Activated CD4-positive, alpha-beta T cell treated with anti-CD3 and anti-CD28 coated beads, Interleukin-2, Interleukin-4, amounts not matched to agents 100 ng/mL and 50 ng/mL, durations not matched to agents 16 hours and 8 hours (primary cell): Measurements from ENCODE around the gene CHAC1.

Experiments used
- DNase-seq: peaks from one replicate; pipeline ENCODE4 v3.0.0-alpha.2; 2020; ENCODE audit warnings: low spot score

CHAC1 gene, protein sequence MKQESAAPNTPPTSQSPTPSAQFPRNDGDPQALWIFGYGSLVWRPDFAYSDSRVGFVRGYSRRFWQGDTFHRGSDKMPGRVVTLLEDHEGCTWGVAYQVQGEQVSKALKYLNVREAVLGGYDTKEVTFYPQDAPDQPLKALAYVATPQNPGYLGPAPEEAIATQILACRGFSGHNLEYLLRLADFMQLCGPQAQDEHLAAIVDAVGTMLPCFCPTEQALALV

DNA sequence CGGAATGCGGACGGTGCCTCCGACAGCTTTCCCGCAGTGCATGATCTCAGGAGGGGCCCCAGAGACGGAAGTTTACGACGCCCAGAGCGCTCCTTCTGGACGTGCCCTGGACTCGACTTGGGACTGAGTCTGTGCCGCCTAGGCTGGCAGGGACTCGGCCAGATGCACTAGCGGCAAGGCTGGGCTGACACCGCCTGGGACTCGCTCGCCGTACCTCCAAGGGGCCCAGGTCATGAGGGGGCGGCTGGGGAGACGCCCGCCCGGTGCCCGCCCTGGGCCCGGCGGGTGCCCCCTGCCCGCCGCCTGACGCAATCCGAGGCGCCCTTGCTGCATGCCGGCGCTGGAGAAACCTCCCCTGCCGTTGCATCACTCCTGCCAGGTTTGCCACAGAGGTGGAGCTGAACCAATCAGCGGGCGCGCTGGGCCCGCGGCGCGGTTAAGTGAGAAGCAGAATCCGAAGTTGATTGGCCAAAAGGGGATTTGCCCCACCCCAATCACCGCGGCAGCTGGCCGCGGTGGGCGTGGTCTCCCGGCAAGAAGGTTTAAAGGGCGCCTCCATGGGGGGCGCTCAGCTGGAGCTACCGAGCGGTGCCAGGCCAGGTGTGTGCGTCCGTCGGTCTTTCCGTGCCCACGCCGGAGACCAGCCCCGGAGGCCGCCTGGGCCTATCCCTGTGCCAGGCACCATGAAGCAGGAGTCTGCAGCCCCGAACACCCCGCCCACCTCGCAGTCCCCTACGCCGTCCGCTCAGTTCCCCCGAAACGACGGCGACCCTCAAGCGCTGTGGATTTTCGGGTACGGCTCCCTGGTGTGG lies at the start of gene CHAC1:
CHAC1 (plus strand) TSS at position 571 of the 812 bp plus-strand sequence; CDS start at position 684, 113 bp downstream.
- DNase-seq, result peak; percentile 99

DNA sequence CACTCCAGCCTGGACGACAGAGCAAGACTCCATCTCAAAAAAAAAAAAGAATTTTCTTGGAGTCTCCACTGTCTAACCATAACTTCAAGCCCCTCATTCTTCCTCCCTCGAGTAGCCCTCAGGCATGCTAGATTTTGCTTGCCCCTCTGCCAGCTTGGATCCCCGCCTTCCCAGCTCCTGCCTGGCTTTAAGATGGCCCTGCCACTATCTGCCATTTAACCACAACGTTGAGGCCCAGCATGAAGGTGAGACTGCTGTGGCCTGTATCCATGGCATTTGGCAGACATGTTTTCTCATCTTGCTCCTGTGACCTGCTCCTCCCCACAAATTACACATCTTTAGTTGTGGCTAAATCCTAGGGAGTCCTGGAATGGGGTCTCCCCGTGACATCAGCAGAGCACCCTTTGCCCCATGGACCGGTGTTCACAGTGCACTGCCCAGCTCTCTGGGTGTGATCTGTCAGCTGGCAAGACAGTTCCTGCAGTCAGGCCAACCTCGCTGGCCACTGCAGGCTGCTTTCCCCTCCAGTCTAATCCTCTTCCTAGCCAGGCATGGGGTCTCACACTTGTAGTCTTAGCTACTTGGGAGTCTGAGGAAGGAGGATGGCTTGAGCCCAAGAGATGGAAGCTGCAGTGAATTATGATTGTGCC lies 48.6 kb upstream of the CHAC1 start:
- DNase-seq, result no peak

DNA sequence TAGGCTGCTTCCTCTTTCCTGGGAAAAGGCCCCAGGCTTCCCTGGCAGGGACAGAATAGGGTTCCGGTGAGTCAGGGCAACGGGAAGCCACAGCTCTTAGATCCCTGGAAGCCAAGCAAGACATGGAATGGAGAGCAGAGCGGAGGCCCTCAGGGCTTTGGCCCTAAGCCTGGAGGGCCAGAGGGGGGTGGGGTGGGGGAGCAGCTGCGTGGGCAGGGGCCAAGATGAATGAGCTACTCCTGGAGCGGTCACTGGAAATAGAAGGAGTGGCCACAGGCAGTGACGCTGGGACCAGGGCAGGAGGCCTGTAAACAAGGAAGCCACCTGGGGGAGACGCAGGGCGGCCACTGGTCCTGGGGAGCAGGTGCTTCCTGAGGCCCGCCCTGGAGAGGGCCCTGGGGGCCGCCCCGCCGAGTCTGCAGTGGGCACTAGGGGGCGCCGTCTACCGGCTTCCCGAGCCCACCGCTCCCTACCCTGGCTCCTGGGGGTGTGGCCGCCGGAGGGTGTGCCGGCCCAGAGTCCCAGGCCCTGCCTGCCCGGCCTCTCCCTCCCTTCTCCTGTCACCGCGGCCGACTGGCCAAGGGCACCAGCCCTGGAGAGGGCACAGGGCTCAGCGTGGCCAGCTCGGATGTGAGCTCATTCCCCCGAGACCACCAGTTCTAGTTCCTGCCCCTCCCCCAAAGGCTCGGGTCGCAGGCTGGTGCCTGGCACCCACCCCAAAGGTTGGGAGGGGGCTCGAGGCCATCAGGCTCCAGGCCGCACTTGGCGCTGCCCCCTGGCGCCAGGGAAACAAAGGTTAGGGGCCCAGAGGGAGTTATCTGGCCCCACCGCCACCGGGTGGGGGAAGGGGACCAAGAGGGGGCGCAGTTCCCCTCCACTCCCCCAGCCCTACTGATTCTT lies 46.9 kb upstream of the CHAC1 start:
- DNase-seq, result peak; percentile 74

DNA sequence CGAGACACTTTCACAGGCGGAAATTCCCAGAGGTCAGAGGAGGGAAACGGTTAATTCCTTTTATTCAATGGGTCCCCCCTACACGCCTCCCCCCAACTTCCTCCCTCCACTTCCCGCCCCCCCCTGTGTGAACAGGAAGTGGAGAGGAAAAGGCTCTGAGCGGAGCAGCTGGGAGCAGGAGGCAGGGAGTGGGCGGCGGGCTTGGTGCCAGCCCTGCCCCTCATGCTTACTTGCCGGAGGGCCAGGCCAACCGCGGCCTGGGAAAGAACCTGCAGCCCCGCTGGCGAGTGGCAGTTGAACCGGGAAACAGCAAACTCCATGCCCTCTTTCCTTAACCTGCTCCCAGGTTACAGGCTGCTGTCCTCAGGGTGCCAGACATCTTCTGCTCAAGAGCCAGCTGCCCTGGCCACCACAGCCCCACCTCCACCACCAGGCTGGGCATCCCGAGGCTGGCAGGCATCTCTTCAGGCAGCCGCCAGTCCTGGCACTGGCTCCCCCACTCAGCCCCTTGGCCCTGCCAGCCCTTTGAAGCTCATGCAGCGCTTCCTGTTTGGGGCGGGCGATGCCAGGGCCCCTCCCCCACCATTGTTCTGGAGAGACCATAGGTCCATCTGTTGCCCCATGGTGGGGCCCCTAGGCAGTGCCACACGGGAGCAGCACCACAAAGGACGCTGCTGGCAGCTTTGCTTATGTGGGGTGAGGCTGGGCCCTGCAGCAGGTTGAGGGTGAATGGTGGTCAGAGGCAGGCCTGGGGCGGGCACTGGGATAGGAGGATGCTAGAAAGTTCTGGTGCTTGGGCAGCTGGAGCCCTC lies 46.1 kb upstream of the CHAC1 start:
- peak; percentile 54 for DNase-seq

DNA sequence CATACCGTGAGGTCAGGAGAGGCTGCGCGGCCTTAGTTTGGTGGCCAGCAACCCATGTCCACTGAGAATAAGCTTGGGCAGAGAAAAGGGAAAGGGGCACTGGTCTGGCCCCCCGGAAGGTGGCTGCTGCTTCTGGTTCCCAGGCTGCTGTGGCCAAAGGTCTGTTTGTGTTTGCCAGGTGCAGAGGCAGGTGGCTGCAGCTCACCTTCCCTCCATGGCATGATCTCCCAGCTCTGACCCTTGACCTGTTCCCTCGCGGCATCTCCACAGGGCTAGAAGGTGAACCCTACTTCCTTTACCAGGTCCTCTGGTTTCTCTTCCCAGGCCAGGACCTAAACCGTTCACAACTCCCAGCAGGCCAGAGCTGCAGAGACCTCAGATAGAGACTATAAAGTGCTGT lies 45.2 kb upstream of the CHAC1 start:
- DNase-seq, result no peak

DNA sequence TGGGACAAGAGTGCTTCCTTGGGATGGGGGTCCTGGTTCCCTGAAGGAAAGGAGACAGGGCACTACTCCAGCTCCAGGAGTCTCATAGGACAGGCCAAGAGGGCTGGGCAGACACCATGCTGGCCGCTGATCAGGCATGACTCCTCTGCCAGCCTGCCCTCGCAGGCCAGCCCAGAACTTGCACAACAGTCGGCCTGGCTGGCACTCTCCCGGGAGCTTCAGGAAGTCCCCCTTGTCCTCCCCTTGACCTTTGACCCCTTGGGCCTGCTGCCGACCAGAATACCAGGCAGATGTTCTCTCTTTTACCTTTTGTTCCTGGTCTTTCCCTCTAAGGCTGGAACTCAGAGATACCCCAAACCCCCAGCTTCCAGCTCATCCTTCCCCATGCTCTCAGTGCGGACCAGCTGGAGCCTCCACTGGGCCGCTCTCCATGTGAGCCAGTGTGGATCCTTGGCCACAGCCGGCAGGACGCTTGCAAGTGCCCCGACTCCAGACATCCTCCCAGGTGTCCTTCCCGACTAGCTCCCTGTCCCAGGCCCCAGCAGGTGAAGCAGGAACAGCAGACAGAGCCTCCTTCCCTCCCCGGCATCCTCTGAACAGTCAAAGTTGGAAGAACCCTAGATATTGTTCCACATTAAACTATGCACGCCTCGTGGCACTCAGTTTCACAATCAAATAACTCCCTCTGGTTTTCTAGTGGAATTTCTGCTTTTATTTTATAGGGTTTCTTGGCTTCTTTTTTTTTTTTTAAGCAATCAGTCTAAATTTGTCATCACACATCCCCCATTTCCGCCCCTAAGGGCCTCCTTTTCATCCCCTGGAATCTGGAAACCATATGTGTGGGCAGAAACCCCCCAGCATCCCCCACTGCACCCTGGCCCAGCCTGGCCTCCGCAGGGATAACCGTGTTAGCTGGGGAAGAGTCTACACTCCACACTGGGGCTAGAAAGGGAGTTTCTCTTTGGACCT lies 43.3 kb upstream of the CHAC1 start:
- no peak for DNase-seq

DNA sequence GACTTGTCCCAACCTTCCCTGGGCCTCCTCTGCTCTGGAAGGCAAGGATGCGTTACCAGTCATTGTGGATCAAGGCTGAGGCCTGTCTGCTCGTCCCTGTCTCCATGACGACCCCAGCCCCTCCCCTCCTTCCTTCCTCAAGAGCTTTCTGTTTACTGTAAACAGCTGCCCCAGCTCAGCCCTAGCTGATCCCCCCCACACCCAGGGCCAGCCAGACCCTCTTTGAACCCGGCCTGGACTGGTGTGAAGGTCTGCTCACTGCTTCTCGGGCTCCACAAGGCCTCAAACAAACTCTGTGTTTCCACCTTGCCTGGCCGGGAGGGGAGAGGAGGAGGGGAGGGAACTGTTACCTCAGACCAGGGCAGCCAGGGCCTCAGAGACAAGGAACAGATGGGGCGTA lies 42.1 kb upstream of the CHAC1 start:
- no peak for DNase-seq

DNA sequence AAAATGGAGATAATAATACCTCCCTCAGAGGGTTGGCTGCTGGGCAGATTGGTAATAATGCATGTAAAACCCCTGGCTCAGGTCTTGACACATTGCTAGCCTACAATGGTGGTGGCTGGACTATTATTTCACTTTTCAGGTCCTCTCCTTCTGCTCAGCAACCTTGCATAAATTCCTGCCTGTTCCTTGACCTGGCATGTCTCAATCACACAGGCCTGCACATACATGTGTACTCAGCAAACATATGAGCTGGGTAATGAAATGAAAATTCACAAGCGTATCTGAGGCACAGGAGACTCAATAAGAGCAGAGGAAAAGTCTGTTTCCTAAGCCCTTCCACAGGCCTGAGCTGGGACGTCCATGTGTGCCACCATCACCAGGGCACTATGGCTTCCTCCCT lies 41.6 kb upstream of the CHAC1 start:
- DNase-seq, result no peak

DNA sequence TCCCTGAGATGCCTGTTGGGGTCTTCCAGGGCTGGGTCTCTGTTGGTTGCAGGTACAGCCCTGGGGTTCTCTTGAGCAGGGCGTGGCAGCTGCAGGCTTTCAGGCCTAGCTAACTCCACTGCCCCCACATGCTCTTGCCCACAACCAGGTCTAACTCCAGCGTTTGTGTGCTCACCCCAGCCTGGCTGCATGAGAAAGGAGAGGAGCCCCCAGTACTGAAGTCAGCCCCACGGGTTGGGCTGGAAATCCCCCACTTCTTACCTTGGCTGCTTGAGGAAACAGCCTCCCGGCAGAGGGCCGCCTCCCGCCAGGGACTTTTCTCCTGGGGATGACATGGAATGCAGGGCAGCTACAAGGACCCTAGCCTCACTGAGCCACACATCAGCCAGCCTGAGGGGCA lies 40.8 kb upstream of the CHAC1 start:
- DNase-seq, result no peak

DNA sequence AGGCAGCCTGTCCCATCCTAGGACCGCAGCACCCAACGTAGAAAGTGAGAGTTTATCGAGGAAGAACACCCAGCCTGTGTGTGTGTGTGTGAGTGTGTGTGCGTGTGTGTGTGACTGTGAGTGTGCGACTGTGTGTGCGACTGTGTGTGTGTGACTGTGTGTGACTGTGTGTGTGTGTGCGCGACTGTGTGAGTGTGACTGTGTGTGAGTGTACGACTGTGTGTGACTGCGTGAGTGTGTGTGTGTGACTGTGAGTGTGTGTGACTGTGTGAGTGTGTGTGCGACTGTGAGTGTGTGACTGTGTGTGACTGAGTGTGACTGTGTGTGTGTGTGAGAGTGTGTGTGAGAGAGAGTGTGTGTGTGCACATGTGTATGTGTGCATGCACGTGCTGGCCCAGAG lies 39.3 kb upstream of the CHAC1 start:
- no peak for DNase-seq

DNA sequence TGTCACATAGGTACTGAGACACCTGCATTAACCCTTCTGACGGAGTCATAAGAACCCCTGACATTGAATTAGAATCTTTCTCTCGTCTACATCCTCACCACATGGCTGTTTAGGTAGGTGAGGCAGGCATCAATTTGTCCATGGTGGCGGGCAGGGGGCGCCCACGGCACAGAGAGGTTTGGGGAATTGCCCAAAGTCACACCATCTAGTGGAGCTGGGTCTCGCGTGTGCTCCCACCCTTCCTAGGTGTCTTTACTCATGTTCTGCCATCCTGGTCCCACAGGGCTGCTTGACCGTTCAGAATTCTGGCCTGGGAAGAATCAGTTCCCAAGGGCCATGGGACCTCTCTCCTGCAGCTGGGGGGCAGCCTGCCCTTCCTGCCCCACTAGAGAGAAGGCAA lies 38.8 kb upstream of the CHAC1 start:
- DNase-seq, result no peak

DNA sequence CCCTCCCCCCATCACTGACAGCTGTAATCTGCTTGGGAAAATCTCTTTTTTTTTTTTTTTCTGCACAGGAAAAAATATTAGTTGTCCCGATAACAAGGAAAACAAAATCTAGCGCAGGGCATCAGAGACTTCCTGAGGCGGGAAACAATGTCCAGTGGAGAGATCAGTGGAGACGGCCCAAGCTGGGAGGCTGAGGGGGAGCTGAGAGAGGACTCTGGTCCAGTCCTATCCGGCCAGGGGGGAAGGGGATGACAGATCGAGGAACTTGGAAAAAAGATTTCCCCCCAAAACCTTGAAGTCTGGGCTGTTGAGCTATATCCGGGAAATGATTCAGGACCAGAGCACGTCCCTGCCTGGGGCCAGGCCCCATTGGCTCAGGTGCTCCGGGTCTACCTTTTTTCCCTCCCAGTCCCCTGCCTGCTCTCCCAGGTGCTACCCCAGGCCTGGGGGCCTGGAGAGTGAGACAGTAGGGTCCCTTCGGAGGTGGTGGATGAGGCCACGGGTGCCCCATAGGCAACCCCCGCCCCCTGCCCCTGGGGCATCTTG lies 38.1 kb upstream of the CHAC1 start:
- no peak for DNase-seq

DNA sequence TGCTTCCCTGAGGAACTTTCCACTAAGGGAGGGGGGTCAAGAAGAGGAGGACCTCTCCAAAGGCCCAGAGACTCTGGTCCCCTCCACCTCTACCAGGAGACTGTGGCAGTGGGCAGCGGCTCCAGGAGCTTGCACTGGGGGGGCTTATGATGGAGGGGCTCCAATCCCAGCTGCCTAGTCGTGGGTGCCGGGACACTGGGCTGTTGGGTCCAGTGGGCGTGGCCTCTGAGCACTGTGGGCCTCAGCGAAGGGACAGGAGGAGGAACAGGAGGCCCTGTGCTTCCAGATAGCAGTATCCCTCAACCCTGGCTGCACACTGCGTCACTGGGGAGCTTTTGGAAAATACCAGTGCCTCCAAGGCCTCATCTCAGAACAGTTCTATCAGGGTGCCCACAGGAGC lies 37.6 kb upstream of the CHAC1 start:
- DNase-seq, result no peak

DNA sequence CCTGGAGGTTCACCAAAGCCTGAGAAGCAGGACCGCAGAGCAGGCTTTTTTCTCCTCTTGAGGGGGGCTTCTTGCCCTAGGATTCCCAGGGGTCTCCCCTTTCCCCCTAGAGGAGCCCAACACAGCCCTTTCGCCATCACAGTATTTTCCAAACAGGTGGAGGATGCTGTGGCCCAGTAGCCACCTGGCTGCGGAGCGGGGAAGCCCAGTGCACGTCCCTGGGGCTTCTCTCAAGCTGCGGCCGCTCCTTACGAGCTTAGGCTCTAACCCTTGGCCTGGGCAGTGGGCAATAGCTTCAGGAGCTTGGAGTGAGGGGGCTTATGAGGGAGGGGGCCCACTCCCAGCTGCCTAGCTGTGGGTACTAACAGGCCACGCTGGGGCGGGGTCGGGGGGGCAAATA lies 35.7 kb upstream of the CHAC1 start:
- DNase-seq, result no peak

DNA sequence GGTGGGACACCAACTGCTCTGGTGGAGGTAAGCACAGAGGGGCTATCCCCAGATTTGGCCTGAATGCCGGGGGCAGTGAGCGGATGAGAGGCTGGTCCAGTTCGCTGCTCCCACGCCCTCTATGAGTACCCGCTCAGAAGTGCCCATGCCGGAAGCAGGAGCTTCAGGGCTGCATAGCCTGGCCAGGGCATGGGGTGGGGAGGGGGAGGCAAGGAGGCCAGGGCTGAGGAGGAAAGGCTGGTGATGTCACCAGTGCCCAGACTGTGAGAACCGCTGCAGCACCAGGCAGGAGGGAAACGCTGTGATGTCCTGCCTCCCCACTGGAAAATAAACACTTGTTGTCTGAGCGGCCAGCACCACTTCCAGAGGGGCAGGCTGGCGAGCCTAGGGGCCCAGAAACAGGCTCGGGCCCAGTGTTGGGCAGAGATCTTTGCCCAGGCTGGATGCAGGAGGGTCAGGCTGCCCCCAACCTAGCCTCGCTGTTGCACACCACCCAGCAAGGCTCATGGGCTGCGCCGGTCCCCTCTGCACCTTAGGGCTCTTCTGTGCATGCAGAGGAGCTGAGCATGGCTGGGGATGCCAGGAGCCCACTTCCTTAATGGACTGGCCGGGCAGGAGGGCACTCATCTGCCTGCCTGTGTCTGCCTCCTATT lies 35.0 kb upstream of the CHAC1 start:
- no peak for DNase-seq

DNA sequence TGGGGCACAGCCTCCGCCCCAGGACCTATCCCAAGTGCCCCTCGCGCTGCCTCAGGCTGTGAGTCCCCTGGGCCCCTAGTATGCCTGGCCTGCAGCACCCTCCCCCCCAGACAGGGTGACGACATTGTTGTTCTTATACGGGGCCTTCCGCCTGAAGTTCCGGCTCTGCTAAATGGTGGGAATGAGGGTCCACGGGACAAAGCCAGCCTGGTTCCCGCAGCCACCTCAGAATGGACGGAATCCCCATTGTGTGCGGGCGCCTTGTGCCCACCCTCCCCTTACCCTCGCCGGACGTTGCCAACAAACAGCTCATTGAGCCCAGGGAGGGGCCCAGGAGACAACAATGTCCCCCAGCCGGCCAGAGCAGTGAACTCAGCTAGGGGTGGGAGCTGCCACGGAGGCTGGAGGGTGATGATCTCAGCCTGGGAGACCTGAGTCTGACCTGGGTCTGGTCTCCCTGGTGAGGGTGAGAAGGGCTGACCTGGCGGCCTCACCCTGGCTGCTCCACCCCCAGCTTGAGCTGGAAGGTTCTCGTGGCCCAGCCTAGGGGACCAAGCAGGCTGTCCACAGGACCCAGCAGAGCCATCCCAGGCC lies 34.4 kb upstream of the CHAC1 start:
- DNase-seq, result no peak

DNA sequence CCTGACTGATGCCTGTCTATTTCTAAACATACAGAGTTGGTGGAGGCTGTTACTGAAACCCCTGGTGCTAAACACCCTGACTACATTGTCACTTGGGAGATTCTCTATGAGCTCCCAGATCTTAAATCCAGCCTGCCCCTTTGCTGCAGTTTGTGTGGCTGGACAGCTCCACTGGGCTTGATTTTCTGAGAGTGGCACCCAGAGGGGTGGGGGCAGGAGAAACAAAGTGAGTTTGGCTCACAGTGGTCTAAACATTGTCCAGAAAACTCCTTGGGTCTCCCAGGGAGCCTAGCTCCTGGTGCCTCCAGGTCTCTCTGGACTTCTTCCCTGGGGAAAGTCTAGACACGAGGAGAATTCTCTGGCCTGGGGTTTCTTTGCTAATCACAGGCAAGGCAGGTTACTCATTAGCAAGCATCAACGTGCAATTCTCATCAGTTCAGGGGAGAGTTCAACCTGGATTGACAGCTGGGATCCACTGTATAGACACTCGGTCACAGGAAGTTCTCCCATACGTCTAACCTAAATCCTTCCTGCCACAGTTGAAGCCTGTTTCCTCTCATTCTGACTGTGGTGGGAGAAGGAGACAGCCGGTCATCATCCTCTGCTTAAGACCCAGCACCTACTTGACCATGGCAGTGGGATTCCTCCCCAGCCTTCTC lies 31.2 kb upstream of the CHAC1 start:
- DNase-seq, result no peak

DNA sequence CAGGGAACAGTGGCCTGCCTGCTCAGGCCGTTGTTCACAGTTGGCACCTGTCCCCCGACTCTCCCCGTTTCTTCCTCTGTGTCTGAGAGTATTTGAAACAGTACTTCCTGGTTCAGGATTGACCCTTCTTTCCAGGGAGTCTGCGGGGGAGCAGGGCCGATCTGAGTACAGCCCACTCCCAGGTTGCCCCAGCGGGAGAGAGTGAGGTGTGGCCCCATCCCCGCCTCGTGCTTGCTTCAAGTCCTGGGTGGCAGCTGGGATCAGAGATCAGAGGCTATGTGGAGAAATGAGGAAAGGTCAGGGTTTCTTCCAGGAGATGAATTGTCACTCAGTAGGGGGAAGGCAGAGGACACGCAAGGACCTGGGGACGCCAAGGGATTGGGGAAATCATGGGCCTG lies 30.7 kb upstream of the CHAC1 start:
- DNase-seq, result no peak
